ENCODE data around the gene QRICH2.

GRCh38 chr17:76317535-76317934, 9.5 kb upstream of the QRICH2 start:
- TF ChIP-seq CTCF (IDR thresholded peaks at IDR 0.05 in 4 of 5, conservative IDR thresholded peaks at IDR 0.05 in 1 of 5): no peak
- no peak for TF ChIP-seq POLR2A (IDR thresholded peaks at IDR 0.05)
